Inflammatory macrophage treated with lipopolysaccharide for 1 hour (primary cell): ENCODE measurements around the gene GUF1.
"Not testable (repeated sequence)": the region's sequence is repeated elsewhere in the genome, so short reads cannot be mapped to it uniquely, and the experiment has no call there.

Experiments used
- DNase-seq, 2 donors: peaks; one replicate each; pipeline ENCODE4 v3.0.0-alpha.2; 2020 to 2022

Gene GUF1

GRCh38 chr4:44704673-44705072, 26.5 kb downstream of the GUF1 start:
- DNase-seq = no peak

- no peak for DNase-seq
These were observed 34.9 kb downstream of the GUF1 start for GRCh38 chr4:44713125-44713524.

- DNase-seq = no peak
These were observed 38.4 kb downstream of the GUF1 start for GRCh38 chr4:44716597-44716996.

- DNase-seq = no peak
These were observed 42.2 kb downstream of the GUF1 start for GRCh38 chr4:44720371-44720770.

- DNase-seq = no peak
These were observed 43.8 kb downstream of the GUF1 start for GRCh38 chr4:44722001-44722400.

- no peak for DNase-seq
These were observed 46.9 kb downstream of the GUF1 start for GRCh38 chr4:44725166-44725565.

- no peak for DNase-seq
These were observed 47.5 kb downstream of the GUF1 start for GRCh38 chr4:44725726-44726037.

GRCh38 chr4:44726038-44726871, 48.0 kb downstream of the GUF1 start, which contains the start of gene GNPDA2:
Gene GNPDA2 (minus strand): TSS chr4:44726556. CDS start chr4:44722207, 4,349 bp downstream.
- DNase-seq = peak; percentile 81 to 84

- no peak for DNase-seq
These were observed 49.3 kb downstream of the GUF1 start for GRCh38 chr4:44727471-44727870.

GRCh38 chr4:44728694-44729093, 50.5 kb downstream of the GUF1 start:
- not testable (repeated sequence) for DNase-seq

GRCh38 chr4:44736900-44737299, 58.7 kb downstream of the GUF1 start:
- DNase-seq = no peak

GRCh38 chr4:44738615-44739014, 60.4 kb downstream of the GUF1 start:
- DNase-seq = peak in 1 of 2 donors; percentile 7

- DNase-seq = no peak
These were observed 62.0 kb downstream of the GUF1 start for GRCh38 chr4:44740201-44740600.
